WTC11 (cell line): ENCODE measurements around the gene ZCCHC7. TPM values are rescaled to one million over a fixed set of nuclear protein-coding genes. Genes with fewer than 3 reads are reported as not detected.
A peak's percentile ranks its signal among the peaks of the same experiment; 100 is the strongest.

ENCODE experiments used
- ATAC-seq: fragments of 200-7000 bp; cut with Tn5 transposase; 2 replicates; pipeline ENCODE4 v1.10.0; 2021; ENCODE audit warnings: mild to moderate bottlenecking, moderate library complexity
- CTCF ChIA-PET: fragments of 300-600 bp; sonication (Branson Sonifier 250); formaldehyde crosslinking; loops from one replicate; lab custom pipeline; 2021; ENCODE audit warnings: antibody characterized with exemption; lab: Charles Lee
- POLR2A ChIA-PET: fragments of 350-600 bp; sonication (Branson Sonifier 250); formaldehyde crosslinking; loops from one replicate; lab custom pipeline; 2021; ENCODE audit warnings: antibody characterized with exemption; lab: Charles Lee
- DNase-seq: peaks from one replicate; pipeline ENCODE4 v3.0.0; 2021; ENCODE audit warnings: low spot score
- H3K27ac Mint-ChIP-seq: 2 replicates; pipeline ENCODE4 v1.8.0; 2021; ENCODE audit warnings: mixed read lengths
- H3K27me3 Mint-ChIP-seq: 2 replicates; pipeline ENCODE4 v1.8.0; 2021; ENCODE audit warnings: low read depth, mild to moderate bottlenecking, moderate library complexity, mixed read lengths
- H3K36me3 Mint-ChIP-seq: 2 replicates; pipeline ENCODE4 v1.8.0; 2021; ENCODE audit warnings: mixed read lengths
- H3K4me1 Mint-ChIP-seq: 2 replicates; pipeline ENCODE4 v1.8.0; 2022; ENCODE audit warnings: mixed read lengths
- H3K4me3 Mint-ChIP-seq: 2 replicates; pipeline ENCODE4 v1.8.0; 2021; ENCODE audit warnings: mild to moderate bottlenecking, moderate library complexity, mixed read lengths
- H3K9me3 Mint-ChIP-seq: 2 replicates; pipeline ENCODE4 v1.8.0; 2021; ENCODE audit warnings: mixed read lengths
- ATF3 ChIP-seq: sonication (generic); formaldehyde crosslinking; conservative IDR thresholded peaks from 2 replicates; pipeline ENCODE4 v1.8.1; 2022; ENCODE audit warnings: mild to moderate bottlenecking, missing genetic modification reagents
- EMX1 ChIP-seq: fragments of 250-450 bp; sonication (Bioruptor Pico); IDR thresholded peaks from 2 replicates; pipeline ENCODE4 v1.8.0; 2021; ENCODE audit warnings: mild to moderate bottlenecking
- FOXP1 ChIP-seq: sonication (generic); formaldehyde crosslinking; IDR thresholded peaks from 2 replicates; pipeline ENCODE4 v1.8.0; 2022; ENCODE audit warnings: missing genetic modification reagents, mild to moderate bottlenecking, moderate library complexity, borderline replicate concordance
- HMGA2 ChIP-seq: fragments of 250-450 bp; sonication (Bioruptor Pico); IDR thresholded peaks from 2 replicates; pipeline ENCODE4 v1.4.0; 2021; ENCODE audit warnings: mild to moderate bottlenecking, moderate library complexity
- HMGXB4 ChIP-seq: sonication (generic); formaldehyde crosslinking; IDR thresholded peaks from 2 replicates; pipeline ENCODE4 v1.8.1; 2023; ENCODE audit warnings: mild to moderate bottlenecking, moderate library complexity, missing genetic modification reagents
- MLX ChIP-seq: sonication (generic); formaldehyde crosslinking; IDR thresholded peaks from 2 replicates; pipeline ENCODE4 v1.8.1; 2023; ENCODE audit warnings: mild to moderate bottlenecking, missing genetic modification reagents, moderate library complexity
- MYBL2 ChIP-seq: sonication (generic); formaldehyde crosslinking; IDR thresholded peaks from 2 replicates; pipeline ENCODE4 v1.8.1; 2023; ENCODE audit warnings: mild to moderate bottlenecking, moderate library complexity, missing genetic modification reagents
- NFATC4 ChIP-seq: fragments of 250-450 bp; sonication (Bioruptor Pico); IDR thresholded peaks from 2 replicates; pipeline ENCODE4 v1.9.0; 2021; ENCODE audit warnings: mild to moderate bottlenecking
- NFE2L1 ChIP-seq: sonication (generic); formaldehyde crosslinking; IDR thresholded peaks from 2 replicates; pipeline ENCODE4 v1.8.1; 2023; ENCODE audit warnings: missing genetic modification reagents
- NFYB ChIP-seq: sonication (generic); formaldehyde crosslinking; conservative IDR thresholded peaks from 2 replicates; pipeline ENCODE4 v1.8.0; 2022; ENCODE audit warnings: low read depth, missing genetic modification reagents
- NR1H2 ChIP-seq: sonication (generic); formaldehyde crosslinking; IDR thresholded peaks from 2 replicates; pipeline ENCODE4 v1.9.0; 2021; ENCODE audit warnings: mild to moderate bottlenecking, moderate library complexity, missing genetic modification reagents
- PRDM15 ChIP-seq: sonication (generic); formaldehyde crosslinking; IDR thresholded peaks from 2 replicates; pipeline ENCODE4 v1.8.0; 2022; ENCODE audit warnings: missing genetic modification reagents
- RELA ChIP-seq: sonication (generic); formaldehyde crosslinking; IDR thresholded peaks from 2 replicates; pipeline ENCODE4 v1.8.1; 2022; ENCODE audit warnings: missing genetic modification reagents, mild to moderate bottlenecking, borderline replicate concordance
- RORB ChIP-seq: fragments of 250-450 bp; sonication (Bioruptor Pico); IDR thresholded peaks from 2 replicates; pipeline ENCODE4 v1.9.0; 2021; ENCODE audit warnings: mild to moderate bottlenecking
- SMAD3 ChIP-seq: sonication (generic); formaldehyde crosslinking; IDR thresholded peaks from 2 replicates; pipeline ENCODE4 v1.8.0; 2022; ENCODE audit warnings: missing genetic modification reagents, mild to moderate bottlenecking, borderline replicate concordance
- TCF7 ChIP-seq: sonication (generic); formaldehyde crosslinking; IDR thresholded peaks from 2 replicates; pipeline ENCODE4 v1.8.0; 2022; ENCODE audit warnings: mild to moderate bottlenecking, low read depth, missing genetic modification reagents, moderate library complexity
- USF2 ChIP-seq: sonication (generic); formaldehyde crosslinking; IDR thresholded peaks from 2 replicates; pipeline ENCODE4 v1.8.1; 2023; ENCODE audit warnings: mild to moderate bottlenecking, missing genetic modification reagents, moderate library complexity
- ZNF232 ChIP-seq: sonication (generic); formaldehyde crosslinking; IDR thresholded peaks from 2 replicates; pipeline ENCODE4 v1.8.0; 2022; ENCODE audit warnings: mild to moderate bottlenecking, missing genetic modification reagents
- ZNF317 ChIP-seq: sonication (generic); formaldehyde crosslinking; IDR thresholded peaks from 2 replicates; pipeline ENCODE4 v1.8.1; 2023; ENCODE audit warnings: low read depth, mild to moderate bottlenecking, moderate library complexity, missing genetic modification reagents, borderline replicate concordance
- ZNF416 ChIP-seq: fragments of 250-450 bp; sonication (Bioruptor Pico); IDR thresholded peaks from 2 replicates; pipeline ENCODE4 v1.9.0; 2021; ENCODE audit warnings: mild to moderate bottlenecking, inconsistent platforms
- ZNF512 ChIP-seq: sonication (generic); formaldehyde crosslinking; IDR thresholded peaks from 2 replicates; pipeline ENCODE4 v1.8.1; 2022; ENCODE audit warnings: missing genetic modification reagents, borderline replicate concordance
- ZSCAN18 ChIP-seq: fragments of 250-450 bp; sonication (Bioruptor Pico); IDR thresholded peaks from 2 replicates; pipeline ENCODE4 v2.1.2; 2022; ENCODE audit warnings: mild to moderate bottlenecking, moderate library complexity
- total RNA-seq: library from RNA; stranded (reverse); gene quantifications from 3 replicates; pipeline ENCODE4 v1.2.3, GENCODE V29; 2021
- TF ChIP-seq, protein P1 (sequence below): sonication (generic); formaldehyde crosslinking; IDR thresholded peaks from 2 replicates; pipeline ENCODE4 v1.8.0; 2023; ENCODE audit warnings: missing genetic modification reagents

Gene ZCCHC7
- total RNA-seq, 1 experiment from 2014 or later = 30.1 TPM

- TF ChIP-seq SMAD3 (CRISPR knock-in tag) = no peak
- TF ChIP-seq, all 79 proteins: peak for 0
These were observed 121.7 kb downstream of the ZCCHC7 start (continued) for GRCh38 chr9:37242089-37242488.

DNA sequence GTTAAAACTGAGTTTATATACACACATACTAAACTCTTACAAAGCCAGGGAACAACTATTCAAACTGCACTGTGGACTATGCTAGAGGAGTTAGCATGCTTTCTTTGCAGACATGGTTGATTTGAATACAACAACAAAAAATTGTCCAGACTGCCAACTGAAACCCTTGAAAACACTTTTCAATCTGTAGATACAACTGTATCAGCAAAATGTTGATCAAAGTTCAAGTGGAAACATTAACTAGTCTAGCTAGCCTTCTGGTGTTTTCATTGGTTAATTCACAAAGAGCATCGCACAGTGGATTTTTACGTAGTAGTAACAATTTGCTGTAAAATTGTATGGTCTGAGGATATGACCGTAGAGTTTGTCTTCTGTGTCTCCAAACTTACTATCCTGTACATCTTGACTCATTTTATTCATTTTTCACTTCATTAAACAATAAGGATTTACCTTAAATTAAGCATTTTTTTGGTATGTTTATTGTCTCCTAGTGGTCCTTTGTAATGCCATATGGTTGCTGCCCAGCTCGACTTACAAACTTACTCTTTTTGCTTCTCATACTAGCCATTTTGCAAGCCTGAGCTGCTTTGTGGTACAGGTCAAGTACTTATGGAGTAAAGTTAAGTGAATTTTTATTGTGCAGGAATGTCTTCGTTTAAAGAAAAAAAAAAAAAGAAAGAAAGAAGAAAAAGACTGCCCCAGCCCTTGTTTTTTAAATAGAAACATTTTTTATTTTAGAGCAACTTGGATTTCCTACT, 123.4 kb downstream of the ZCCHC7 start:
- H3K9me3 Mint-ChIP-seq = no peaks in the 10 kb centered on the region
- no peak for TF ChIP-seq PRDM15 (CRISPR knock-in tag)
- TF ChIP-seq TCF7 (CRISPR knock-in tag) = no peak
- TF ChIP-seq NFYB (CRISPR knock-in tag) = no peak
- no peak for TF ChIP-seq ZNF512 (CRISPR knock-in tag)
- TF ChIP-seq, protein P1, sequence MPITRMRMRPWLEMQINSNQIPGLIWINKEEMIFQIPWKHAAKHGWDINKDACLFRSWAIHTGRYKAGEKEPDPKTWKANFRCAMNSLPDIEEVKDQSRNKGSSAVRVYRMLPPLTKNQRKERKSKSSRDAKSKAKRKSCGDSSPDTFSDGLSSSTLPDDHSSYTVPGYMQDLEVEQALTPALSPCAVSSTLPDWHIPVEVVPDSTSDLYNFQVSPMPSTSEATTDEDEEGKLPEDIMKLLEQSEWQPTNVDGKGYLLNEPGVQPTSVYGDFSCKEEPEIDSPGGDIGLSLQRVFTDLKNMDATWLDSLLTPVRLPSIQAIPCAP = no peak
- TF ChIP-seq ATF3 (CRISPR knock-in tag) = no peak
- no peak for TF ChIP-seq ZNF317 (CRISPR knock-in tag)
- no peak for TF ChIP-seq EMX1 (CRISPR knock-in tag)
- TF ChIP-seq NFATC4 (CRISPR knock-in tag) = no peak
- TF ChIP-seq ZNF232 (CRISPR knock-in tag) = no peak
- no peak for TF ChIP-seq RORB
- no peak for TF ChIP-seq NFE2L1
- TF ChIP-seq RELA (CRISPR knock-in tag) = no peak
- POLR2A ChIA-PET = no interaction called here
- peak overlapping the region; percentile 88 for H3K27ac Mint-ChIP-seq
- peak; percentile 57; the same call in 1 of the 2 replicates for ATAC-seq
- no peaks in the 10 kb centered on the region for H3K27me3 Mint-ChIP-seq
- DNase-seq = no peak
- peaks cover 61% of the 10 kb centered on the region for H3K4me1 Mint-ChIP-seq
- peak overlapping the region; percentile 37; the same call in 1 of the 2 replicates for H3K4me3 Mint-ChIP-seq
- no peaks in the 10 kb centered on the region; the same call in 1 of the 2 replicates for H3K36me3 Mint-ChIP-seq
- CTCF ChIA-PET = no interaction called here

DNA sequence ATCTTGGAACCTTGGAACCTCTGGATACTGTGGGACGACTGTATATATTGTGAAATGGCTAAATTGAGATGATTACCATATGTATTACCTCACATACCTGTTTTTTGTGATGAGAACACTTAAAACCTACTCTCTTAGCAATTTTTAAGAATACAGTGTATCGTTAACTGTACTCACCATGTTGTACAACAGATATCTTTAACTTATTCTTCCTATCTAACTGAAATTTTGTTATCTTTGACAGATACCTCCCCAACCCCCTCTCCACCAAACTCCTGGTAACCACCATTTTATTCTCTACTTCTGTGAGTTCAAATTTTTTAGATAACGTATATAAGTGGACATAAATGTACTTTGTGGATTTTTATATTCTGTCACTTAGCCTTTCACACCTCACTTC, 126.5 kb downstream of the ZCCHC7 start:
- Mint-ChIP-seq H3K27ac (peak overlapping the region; percentile 32; the same call in 1 of the 2 replicates), H3K27me3 (no peaks in the 10 kb centered on the region), H3K9me3 (peaks cover 5% of the 10 kb centered on the region), H3K4me3 (no peak overlapping the region), H3K36me3 (peaks cover 10% of the 10 kb centered on the region), H3K4me1 (peaks cover 63% of the 10 kb centered on the region)
- no peak for ATAC-seq
- CTCF ChIA-PET = no interaction called here
- DNase-seq = no peak
- POLR2A ChIA-PET = no interaction called here
- TF ChIP-seq ZSCAN18 (no peak), MLX (no peak), USF2 (no peak), HMGXB4 (CRISPR knock-in tag) (no peak), FOXP1 (CRISPR knock-in tag) (no peak), HMGA2 (no peak), ZNF416 (CRISPR knock-in tag) (no peak), MYBL2 (no peak), NR1H2 (CRISPR knock-in tag) (no peak)
